Measurements from ENCODE around the gene PAAF1.

Gene PAAF1, protein sequence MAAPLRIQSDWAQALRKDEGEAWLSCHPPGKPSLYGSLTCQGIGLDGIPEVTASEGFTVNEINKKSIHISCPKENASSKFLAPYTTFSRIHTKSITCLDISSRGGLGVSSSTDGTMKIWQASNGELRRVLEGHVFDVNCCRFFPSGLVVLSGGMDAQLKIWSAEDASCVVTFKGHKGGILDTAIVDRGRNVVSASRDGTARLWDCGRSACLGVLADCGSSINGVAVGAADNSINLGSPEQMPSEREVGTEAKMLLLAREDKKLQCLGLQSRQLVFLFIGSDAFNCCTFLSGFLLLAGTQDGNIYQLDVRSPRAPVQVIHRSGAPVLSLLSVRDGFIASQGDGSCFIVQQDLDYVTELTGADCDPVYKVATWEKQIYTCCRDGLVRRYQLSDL

DNA sequence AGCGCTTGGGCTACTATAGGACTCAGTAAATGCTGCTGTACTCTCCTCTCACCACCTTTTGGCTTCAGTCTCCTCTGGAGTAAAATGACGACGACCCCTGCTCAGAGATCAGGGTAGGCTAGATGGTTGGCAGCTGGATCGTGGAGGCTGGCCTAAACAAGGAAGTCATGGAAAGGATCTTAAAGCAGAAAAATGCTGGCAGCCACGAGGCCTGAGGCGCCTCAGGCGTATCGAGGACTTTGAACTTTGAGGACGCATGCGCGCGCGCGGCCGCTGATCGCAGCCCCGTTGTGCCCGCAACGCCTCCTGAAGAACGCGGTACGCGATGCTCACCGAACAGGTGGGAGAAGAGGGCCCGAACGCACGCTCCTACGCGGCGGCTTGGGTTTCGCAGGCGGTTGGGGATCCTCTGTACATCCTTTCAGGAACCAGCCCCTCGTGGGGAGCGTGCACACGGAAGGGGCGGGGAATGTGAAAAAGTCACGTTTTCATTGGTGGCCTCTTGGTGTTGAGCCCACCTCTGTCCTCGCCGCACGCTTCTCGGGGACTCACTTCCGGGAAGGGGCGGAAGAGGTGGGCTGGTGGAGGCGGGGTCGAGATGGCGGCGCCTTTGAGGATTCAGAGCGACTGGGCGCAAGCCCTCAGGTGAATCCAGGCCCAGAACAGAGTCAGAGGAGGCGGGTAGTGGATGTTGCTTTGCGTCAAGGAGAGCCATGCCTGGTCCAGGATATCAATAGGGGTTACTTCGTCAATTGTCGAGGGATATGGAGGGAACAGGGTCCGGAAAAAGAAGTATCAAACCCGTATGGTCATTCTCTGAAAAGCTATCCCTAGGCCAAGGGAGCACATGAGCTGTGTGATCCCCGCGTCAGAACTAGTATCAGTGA is at the start of gene PAAF1, which contains the start of gene COA4:
TSS of gene PAAF1 (plus strand) at position 576 of the 887 bp plus-strand sequence. CDS start at position 599, 23 bp downstream.
TSS of gene COA4 (minus strand) at position 423 of the 887 bp plus-strand sequence. CDS start 3,468 bp downstream, outside the sequence.
- DNase-seq (ENCODE audit: low read depth in 2 of 2) = peak; percentile 82 to 87

DNA sequence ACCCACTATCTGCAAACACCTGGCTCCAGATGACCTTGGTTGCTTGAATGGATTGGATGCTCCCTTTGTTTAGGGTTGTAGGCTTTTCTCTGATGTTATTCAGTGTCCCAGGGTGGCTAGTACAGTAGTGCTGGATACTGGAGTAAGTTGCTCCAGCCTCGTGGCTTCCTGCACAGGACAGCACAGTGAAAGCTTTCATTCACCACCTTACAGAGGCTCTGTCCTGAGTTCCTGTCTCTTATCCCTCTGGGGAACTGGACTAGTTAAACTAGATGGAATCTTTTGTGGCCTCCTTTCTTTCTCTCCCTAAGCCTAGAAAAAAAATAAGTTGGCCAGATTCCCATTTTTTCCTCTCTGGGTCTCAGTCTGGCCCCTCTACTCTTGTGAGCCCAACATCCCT is 46.5 kb upstream of the PAAF1 start:
- DNase-seq (ENCODE audit: low read depth in 2 of 2) = no peak

DNA sequence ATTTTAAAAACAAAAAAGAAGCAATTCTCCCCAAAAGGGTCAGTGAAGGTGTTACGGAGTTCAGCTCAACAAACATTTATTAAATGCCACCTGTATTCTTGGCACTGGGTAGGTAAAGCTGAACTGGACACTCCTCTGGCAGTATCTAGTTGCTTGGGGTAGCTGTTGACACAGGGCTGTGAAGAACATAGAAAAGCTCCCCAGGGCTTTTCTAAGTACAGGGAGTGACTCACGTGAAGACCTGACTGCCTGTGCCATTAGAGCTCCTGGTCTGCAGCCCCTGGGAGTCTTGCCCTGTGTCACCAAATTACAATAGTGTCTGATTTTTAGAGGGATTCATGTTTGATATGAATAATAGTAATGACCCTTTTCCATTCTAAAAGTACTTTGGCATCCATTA is 43.7 kb upstream of the PAAF1 start:
- DNase-seq (ENCODE audit: low read depth in 2 of 2) = no peak

DNA sequence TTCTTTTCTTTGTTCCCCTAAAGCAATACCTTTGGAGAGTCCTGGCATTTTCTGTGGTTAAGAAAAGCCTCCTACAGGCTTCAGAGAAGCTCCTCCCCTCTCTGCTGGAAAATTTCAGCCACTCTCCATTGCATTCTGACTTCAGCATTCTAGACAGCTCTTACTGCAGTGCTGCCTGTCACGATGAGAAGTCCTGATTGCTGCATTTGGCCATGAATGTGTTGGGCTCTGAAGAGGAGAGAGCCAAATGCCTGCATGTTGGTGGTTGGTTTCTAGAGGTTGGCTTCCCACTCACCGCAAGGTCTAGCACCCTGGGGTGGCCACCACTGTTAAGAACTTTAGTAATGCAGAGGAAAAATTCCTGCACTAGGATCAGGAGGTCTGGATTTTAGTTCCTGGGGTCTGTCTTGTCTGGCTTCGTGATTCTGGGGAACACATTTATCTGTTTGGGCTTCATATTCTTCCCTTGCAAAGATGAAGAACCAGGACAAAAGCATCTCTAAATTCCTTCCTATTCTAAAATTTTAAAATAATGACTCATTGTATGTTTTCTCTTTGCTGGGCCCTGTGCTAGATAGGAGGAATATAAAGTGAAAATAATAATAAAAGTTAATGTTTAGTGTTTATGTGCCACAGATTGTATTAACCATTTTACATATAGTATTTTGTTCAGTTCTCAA is 38.2 kb upstream of the PAAF1 start:
- no peak for DNase-seq (ENCODE audit: low read depth in 2 of 2)

DNA sequence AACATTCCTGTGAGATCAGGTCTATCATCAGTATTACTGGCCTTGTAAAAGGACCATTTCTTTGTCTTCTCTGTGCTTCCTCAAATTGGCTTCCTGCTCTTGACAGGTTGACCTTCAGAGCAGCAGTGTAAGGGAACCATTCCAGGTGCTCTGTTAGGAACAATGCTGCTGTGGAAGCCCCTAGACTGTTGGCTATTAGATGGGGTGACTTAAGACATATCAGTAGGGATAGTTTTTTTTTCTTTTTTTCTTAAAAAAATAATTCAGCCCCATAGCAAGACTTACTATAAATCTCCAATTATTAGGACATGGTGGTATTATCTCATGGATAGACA is 37.7 kb upstream of the PAAF1 start:
- DNase-seq (ENCODE audit: low read depth in 2 of 2) = no peak

DNA sequence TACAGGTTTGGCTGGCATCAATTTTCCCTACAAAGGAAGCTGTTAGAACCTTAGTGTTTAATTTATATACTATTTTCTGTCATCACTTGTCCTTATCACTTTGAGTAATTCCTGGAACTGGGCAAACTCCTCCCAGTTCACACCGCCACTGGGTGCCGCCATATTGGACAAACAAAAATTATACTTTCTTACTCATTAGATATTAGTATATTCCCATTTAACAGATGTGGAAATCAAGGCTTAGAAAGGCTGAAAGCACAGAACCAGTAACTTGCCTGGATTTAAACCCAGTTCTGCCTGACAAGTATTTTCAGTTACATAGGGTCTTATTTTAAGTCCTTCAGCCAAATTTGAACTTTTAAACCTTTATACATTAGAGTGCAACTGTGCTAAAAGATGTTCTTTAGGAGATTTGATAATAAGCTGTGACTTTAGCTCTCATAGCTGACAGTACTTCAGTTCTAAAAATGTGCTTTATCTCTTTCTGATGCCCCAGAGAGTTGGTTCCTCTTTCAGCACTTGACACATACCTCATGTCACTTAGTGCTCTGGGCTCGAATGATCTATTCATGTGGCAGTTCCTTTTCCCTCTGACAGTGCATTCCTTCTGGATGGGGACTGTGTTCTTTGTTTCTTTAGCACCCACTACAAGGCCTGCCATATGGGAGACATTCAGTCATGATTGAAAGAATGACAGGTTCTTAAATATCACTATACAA is 25.6 kb upstream of the PAAF1 start:
- no peak for DNase-seq (ENCODE audit: low read depth in 2 of 2)

DNA sequence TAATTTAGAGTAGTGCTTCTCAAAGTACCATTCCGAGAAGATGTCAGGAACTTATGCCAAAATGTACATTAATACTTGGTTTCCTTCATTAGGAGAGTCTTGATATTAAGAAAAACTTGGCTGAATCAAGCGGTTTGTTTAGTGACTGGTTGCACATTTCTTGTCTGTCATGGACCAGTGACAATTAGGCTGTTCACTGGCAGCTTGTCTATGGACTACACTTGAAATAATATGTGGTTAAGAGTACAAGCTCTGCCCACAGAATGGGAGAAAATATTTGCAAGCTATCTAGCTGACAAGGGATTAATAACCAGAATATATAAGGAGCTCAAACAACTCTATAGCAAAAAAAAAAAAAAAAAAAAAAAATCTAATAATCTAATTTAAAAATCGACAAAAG is 24.8 kb upstream of the PAAF1 start:
- DNase-seq (ENCODE audit: low read depth in 2 of 2) = no peak

DNA sequence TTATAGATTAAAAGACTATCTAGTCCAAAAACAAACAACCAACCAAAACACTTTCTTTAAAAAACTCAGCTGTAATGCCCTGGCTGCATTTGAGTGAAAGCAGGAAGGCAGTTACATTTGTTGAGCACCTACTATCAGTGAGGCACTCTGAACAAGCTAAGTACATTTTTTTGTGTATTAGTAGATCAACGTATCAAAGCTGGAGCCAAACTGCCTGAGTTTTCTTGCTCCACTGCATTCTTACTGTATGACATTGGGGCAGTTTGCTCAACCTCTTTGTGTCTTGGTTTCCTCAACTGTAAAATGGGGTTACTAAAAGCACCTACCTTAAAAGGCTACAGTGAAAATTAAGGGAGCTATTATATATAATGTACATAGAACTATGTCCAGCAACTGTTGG is 22.1 kb upstream of the PAAF1 start:
- DNase-seq (ENCODE audit: low read depth in 2 of 2) = no peak

DNA sequence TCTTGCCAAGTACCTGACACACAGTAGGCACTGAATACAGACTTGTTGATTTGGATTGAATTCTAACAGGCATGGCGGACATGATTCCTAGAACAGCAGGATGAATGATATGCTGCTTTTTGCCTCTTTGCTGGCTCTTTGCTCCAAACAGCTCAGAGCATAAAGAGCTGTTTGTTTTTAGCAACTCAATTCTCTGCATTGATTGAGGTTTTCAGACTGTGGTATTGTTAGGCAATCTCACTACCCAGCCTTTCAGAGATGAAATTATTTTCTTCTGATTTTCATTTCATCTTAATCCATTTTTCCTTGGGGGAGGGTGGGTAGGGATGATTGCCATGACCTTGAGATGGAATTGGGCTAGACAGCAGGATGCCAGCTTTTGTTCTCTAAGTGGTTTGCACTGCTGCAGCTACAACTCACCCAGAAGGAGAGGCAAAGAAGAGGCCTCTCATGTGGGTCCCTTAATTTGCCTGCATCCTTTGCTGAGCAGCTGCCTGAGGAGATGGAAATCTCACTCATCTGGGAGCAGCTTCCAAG is 20.7 kb upstream of the PAAF1 start:
- no peak for DNase-seq (ENCODE audit: low read depth in 2 of 2)

DNA sequence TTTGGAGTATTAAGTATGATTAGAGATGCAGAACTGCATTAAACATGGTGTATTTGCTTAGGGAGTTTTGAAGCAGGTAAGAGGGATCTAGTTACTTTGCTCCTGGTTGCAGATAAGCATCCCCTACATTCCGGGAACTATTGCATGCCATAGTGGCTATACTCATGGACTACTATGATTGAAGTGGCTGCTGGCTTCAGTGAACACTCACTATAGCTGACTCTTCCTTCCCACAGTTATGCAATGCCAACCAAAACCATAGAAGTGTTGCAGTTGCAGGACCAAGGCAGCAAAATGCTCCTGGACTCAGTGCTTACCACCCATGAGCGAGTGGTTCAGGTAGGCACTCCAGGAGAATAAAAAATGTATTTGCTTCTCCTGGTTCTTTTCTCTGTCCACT is 17.1 kb upstream of the PAAF1 start:
- DNase-seq (ENCODE audit: low read depth in 2 of 2) = no peak

DNA sequence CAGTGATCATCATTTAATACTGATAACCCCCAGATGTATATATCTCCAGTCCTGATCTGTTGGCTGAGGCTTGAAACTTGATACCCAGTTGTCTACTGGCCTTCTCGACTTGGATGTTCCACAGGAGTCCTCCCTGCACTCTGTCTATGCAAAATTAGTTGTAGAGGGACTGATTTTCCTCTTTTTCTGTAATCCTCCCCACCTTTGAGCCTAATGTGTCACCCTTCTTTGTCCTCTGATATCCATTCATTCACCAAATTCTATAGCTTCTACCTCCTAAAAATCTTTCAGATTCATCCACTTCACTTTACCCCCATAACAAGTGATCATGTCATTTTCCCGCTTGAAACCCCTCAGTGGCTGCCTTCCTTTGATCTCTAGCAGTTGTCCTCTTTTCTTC is 16.6 kb upstream of the PAAF1 start:
- no peak for DNase-seq (ENCODE audit: low read depth in 2 of 2)

DNA sequence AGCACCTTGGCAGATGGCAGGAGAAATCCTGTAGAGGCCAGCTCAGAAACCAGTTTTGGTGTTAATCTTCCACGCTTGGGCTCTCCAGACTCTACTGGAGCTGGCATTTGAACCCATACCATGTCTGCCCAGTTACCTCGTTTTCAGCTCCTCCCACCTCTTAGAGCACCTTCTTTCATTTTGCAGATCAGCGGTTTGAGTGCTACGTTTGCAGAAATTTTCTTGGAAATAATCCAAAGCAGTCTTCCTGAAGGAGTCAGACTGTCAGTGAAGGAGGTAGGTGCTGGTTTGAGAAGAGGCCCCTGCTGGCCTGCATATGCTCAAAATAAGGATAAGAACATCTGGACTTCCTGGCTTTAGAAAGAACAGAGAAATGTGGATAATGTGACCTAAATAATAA is 13.8 kb upstream of the PAAF1 start:
- DNase-seq (ENCODE audit: low read depth in 2 of 2) = no peak

DNA sequence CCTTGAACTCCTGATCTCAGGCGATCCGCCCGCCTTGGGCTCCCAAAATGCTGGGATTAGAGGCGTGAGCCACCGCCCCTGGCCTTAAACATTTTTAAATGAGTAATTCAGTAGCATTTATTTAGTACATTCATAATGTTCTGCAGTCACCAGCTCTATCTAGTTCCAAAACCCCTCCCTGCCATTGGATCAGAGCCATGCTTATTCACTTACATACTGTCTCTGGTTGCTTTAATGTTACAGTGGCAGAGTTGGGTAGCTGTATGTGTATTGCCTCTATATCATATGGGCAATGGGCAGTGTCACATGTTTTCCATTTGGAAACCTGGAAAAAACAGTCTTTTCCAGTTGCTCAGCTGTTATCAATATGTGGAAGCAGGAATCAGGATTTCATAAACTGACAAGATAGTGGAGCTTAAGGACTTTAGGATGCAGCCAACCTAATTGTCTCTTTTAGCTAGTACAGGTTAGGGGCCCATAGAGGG is 10.7 kb upstream of the PAAF1 start:
- DNase-seq (ENCODE audit: low read depth in 2 of 2) = no peak

DNA sequence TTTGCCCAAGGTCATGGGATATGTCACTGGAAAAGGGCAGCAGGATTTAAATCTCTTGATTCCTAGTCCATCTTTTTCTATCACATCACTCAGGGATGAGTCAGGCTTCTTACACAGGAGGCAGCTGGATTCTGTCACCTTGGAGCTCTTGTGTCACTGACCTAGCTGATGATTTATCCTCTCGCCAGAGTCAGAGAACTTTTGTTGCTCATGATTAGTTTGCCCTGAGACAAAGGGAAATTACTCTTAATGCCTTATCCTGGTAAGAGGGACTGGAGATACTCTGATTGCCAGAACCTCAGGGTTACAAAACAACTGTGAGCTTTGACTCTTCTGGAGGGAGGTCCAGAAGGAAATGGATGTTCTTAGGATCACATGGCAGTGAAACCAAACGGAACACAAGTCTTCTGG is 10.2 kb upstream of the PAAF1 start:
- no peak for DNase-seq (ENCODE audit: low read depth in 2 of 2)

DNA sequence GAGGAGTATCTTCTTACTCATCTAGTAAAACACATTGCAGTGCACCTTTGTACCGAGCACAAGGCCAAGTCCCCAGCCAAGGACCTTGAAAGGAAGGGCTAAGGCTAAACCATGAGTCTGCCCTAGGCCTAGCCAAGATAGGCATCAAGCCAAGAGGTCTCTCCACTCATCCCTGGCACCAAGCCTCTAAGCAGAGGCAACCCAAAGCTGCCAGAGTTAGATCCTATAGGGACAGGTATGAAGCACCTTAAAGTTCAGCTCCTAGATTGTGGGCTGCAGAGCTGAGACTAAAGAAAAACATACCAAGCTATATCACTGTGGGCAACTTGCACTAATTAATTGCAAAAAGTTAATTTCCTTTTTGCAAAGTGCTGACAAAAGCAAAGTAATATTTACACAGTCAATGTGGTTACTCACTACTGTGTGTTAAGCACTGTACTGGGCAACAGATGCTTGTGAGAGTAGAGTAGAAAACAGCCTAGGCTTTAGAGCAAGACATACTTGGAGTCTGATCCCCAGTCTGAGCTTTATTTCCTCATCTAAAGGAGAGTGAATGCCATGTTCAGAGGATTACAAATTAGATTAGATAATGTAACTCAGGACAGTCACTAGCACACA is 7.4 kb upstream of the PAAF1 start:
- no peak for DNase-seq (ENCODE audit: low read depth in 2 of 2)

DNA sequence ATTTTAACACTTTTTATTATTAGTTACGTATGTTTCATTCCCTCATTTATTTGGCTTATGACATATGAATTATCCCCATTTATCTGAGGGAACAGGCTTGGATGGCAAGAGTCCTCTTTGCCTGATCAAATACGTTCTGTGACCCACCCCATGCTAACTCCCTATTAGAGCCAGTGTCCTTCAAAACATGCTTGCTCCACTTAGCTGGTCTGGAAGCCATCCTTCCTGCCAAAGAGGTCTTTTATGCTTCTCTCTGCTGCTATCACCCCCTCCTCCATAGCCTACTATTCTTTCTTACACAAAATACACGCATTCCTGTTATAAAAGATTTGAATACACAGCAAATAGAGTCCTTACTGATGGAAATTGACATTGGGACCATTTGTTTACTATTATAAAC is 6.5 kb upstream of the PAAF1 start:
- DNase-seq (ENCODE audit: low read depth in 2 of 2) = no peak

DNA sequence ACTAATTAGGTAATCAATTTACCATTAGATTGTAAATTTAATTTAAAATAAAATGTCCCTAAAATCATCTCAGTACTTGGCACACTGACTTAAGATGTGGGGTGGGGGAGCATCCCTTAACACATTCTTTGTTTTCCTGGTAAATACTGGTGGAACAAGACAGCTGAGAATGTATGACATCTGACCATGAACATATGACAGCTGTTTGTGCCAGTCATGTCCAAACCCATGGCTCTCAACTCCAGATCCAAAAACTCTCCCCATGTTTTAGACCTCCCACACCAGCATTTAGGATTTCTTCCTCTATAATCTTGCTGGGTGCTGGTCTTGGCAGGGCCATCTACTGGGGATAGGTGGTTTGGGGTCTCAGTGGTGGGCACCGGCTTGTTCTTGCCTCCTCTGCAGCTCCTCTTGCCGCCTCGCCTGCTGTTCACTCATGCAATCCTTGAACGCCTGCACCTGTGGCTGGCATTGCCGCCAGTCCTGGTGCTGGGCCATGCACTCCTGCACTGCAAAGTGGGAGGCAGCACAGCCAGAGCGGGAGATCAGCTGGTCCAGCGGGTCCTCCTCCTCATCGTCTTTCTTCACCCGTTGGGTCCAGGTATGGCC is 3.9 kb upstream of the PAAF1 start:
- DNase-seq (ENCODE audit: low read depth in 2 of 2) = no peak

DNA sequence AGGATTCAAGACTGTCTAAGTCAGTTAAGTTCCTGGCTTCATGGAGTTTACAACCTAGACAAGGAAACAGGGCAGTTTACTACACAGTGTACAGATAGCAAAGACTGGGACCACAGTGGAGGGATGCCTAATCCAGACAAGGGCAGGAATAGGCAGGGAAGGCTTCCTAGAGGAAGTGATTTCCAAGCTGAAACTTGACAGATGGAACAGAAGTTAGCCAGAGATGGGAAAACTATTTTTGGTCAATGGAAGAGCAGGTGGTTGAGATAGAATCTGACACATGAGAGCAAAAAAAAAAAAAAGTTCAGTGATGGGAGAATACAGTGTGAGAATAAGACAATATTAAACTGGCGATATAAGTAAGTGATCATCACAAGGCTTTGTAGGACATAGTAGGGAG is 1.4 kb upstream of the PAAF1 start:
- DNase-seq (ENCODE audit: low read depth in 2 of 2) = no peak

DNA sequence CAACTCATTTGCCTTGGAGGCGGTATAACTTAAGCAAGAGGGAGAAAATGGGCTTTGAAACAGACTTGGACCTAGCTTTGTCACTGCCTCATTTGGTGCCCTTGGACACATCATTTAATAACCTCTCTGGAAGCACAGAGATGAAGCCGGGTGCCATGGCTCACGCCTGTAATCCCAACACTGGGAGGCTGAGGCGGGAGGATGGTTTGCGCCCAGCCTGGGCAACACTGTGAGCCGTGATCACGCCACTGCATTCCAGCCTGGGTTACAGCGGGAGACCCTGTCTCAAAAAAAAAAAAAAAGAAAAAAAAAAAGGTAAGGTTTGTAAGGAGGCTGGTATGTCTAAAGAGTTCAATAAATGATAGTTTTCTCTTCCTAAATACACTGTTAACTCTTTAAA is 959 bp upstream of the PAAF1 start:
- no peak for DNase-seq (ENCODE audit: low read depth in 2 of 2)

DNA sequence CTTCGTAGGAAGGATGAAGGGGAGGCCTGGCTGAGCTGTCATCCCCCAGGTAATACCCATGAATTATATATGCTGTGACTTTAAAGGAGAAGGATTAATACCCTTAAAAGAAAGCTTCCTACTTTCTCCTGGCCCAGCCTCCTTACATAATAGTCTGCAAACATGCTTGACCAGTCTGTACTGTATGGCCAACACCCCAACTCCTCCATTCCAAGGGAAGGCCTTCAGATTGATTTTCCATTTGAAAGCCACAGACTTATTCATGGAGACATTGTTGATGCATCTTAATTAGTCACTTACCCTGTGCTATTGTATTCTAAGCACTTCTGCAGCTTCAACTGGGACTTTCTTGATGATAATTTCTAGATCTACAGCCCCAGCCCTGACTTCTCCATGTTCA is 2.0 kb downstream of the PAAF1 start:
- DNase-seq (ENCODE audit: low read depth in 2 of 2) = no peak
